CD4-positive, alpha-beta T cell treated with Interleukin-15 for 1 hour (primary cell): Measurements from ENCODE around the gene MOB3A.

ENCODE experiments used
- DNase-seq: peaks from one replicate; pipeline ENCODE4 v3.0.0-alpha.2; 2020

MOB3A gene

DNA sequence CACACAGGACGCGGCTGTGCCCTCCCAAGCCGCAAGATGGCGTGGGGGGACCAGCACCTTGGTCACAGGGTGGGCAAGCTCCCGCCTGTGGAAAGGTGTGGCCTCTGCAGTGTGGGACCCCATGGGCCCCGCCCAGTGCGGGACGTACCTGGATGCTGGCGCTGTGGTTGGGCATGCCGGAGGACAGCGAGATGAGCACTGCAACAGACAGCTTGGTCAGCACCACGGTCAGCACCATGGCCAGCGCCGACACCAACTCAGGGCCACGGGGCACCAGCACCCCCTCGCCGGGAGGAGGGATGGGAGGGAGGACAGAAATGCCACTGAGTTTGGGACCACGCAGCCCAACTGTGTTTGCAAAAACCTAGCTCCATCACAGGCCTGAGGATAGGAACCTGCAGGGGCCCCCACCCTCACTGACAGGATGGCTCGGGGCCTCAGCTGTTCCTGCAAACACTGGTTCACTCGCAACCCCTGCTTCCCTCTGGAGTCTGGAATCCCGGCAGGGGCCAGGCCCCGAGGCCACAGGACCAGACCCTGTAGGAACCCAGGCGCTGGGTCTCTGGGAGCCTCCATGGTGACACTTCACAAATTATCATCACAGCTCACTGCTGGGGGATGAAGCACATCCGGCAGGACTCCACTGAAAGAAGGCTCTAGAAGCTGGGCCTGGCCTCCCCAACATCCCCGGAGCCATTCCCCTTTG, 27.7 kb upstream of the MOB3A start:
- DNase-seq = no peak

DNA sequence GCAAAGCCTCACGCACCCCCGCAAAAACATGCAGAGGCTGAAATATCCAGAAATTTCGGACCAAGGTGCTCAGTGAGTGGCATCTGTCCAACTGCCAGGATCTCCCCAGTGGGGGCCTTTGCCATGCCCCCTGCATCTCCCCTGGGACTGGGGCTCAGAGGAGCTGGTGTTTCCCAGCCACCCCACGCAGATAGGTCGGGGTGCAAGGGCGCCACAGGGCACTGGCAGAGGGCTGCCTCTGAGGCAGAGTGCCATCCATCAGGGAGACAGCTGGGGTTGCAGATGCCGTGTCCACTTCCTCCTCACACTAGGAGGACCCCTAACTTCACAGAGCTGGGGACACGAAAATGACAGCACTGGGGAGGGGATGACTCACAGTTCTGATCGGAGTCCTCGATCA, 26.9 kb upstream of the MOB3A start:
- DNase-seq = no peak

DNA sequence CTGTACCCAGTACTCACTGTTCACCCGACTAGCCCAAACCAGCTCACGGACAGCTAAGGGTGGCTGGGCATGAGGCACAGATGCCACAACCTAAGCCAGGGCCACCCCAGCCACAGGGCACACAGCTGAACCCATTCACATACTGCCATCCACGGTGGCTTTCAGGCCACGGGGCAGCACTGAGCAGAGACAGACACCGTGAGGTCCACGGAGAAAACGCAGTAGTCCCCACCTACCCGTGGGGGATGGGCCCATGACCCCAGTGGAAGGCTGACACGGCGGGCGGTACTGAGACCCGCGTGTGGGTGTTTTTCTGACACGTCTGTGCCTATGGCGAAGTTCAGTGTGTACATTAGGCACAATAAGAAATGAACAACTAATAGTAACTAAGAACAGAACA, 26.1 kb upstream of the MOB3A start:
- no peak for DNase-seq

DNA sequence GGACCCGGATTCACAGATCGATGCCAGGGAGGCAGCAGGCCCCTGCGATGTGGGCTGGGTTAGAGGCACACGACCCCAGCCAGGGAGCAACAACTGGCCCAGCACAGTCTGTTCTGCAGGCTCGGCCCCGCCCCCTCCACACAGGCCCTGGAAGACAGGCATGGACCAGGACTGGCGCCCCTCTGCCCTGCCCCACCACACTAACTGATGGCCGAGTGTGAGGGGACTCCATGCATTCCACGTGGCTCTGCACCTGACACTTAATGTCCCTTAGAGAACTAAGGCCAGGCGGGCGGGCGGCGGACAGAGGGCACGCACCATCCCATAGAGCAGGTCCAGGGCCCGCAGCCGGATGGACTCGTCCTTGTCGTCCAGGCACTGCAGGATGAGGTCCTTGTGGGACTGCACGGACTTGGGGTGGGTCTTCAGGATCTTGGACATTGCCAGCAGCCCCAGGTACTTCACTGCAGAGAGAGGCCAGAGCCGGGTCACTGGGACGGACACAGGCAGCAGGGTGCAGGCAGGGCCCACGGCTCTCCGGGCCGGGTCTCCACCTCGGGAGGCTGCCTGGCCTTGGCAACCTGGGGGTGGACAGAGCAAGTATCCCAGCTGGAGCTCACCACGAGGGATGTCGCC, 25.4 kb upstream of the MOB3A start:
- DNase-seq = no peak

DNA sequence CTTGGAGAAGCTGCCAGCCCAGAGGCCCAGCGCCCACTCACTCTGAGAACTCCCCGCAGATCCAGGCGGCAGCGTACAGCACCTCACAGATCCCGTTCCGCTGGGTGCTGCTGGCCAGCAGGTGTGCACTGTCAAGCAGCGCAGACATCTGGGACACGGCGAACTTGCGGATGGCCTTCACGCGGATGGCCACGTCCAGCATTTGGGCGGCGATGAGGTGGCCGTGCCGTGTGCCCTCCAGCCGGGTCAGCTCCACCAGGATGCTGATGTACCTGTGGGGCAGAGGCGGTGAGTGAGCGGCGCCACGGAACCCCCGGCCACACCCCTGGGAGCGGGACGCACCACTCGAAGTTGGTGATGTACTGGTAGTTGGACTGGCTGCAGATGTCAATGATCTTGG, 24.7 kb upstream of the MOB3A start:
- DNase-seq = no peak

DNA sequence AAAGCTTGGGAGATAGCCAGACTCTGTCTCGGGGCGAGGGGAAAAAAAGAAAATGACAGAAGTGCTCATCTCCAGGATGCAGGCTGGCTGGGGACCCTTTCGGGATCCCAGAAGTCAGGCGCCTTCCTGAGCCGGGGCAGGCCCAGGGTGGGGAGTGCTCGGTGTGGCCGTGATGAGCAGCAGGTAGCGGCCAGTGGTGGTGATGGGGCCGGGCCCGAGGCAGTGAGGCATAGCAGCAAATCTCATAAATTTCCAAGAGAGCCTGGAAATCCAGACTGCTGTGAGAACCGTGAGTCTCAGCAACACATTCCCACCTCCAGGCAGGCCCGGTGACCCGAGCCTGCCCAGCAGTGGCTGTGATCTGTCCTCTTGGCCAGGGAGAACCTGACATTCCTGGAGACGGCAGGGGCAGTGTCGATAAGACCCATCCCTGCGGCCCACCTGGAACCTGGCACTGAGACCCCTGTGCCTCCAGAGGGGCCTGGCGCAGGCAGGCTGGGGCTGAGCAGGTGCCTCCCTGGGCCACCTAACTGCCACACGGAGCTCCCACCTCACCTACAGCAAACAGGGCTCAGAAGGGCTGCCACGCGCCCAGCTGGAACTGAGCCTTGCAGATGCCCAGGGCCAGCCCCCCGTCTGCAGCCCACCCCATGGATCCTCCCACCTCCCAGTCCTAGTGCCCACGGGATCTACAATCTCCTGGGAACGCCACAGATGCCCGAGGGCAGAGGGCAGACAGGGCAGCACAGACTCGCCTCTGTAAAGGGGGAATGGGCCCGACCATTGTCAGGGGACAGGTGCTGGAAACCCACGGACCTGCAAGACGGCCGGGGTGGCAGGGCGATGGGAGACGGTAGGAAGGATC, 24.0 kb upstream of the MOB3A start:
- DNase-seq = no peak

DNA sequence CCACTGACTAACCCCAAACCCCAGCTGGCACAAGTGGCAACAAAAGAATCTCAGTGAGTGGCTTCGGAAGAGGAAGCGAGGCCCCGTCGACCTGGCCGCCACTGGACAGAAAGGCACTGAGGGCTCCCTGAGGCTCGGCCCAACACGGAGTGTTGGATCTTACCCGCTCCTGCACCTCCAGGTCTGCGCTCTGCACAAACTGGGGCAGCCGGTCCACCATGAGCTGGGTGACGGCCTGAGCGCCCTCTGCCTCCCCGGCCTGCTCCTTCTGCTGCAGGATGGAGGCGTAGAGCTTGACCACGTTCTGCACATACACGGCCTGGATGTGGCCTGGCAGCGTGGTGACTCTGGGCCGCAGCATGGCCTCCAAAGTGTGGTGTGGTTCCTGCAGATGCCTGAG, 22.3 kb upstream of the MOB3A start:
- no peak for DNase-seq

DNA sequence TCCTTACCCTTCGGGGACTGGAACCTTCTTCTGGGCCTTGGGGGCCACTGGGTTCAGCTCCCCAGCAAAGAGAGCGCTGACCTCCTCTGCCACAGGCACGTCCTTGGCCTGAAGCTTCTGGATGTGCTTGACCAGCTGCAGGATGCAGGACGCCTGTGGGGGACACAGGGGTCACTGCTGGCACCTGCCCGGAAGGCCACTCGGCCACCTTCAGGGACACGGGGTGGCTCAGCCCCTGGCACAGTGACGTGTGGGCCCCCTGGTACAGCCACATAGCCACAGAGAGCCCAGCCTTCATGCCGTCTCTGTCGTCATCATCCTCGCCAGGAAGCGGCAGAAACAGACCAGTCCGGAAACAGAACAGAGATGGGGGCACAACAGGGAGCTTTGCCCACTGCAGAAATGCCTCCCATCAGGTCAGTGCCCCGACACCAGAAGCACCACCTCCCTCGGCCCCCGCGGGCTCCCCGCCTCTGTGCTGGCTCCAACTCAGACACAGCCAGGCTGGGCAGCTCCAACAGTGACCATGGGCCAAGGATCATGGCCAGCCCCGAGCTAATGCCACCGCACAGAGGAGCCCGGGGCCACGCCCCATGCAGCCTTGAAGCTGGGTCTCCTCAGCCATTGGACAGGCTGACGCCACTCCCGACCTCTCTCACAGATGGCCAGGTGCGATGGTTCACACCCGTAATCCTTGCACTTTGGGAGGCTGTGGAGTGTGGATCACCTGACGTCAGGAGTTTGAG, 21.3 kb upstream of the MOB3A start:
- no peak for DNase-seq

DNA sequence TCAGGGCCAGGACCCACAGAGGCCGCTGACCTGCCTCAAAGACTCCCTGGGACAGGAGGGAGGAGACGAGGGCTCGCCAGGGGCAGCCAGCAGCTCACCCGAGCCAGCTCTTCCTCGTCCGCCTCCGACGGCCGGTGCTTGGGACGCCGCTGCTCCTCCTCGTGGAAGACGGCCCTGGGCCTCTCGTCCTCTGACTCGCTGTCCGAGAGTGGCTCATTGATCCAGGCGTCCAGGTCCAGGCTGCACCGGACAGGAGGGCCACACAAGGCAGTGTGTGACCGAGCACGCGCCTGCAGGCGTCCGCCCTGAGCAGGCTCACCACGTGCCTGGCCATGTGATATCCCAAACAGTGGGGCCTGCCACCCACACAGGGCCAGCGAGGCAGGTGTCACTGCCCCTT, 20.4 kb upstream of the MOB3A start:
- no peak for DNase-seq

DNA sequence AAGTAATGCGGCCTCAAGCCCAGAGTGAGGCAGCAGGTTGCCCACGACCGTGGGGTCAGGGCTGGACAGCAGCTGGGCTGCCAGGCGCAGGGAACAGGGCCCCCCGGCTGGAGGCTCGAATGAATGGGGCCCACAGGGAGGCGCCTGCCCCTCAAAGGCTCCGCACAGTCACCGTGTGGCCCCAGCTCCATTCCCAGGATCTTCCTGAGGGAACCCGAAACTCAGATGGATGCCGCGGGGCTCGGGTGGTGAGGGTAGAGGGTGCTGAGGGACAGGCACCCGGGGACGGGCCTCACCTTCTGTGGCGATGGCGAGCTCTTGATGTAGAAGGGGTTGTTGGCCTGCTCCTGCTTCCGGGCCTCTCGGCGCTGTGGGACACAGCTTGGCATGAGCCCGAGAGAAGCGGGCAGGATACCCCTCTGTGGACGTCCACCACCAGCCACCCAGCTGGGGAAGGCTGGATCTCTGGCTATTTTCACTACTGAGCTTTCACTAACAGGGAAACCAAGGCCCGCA, 19.8 kb upstream of the MOB3A start:
- DNase-seq = no peak

DNA sequence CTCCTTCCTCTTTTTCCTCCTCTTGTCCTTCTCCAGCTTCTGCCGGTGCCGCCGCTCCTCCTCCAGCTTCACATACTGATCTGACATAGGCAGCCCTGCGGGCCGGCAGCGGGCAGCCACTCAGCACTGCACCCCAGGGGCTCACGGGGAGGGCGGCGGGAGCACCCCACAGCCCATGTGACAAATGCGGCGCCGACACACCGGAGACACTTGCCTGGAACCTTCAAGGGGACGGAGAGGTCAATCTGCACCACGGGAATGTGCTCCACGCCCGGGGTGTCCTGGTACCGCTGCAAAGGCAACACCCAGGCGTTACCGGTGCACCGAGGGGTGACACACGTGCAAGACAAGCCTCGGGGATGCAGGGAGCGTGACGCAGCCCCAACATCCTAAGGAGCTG, 19.2 kb upstream of the MOB3A start:
- no peak for DNase-seq

DNA sequence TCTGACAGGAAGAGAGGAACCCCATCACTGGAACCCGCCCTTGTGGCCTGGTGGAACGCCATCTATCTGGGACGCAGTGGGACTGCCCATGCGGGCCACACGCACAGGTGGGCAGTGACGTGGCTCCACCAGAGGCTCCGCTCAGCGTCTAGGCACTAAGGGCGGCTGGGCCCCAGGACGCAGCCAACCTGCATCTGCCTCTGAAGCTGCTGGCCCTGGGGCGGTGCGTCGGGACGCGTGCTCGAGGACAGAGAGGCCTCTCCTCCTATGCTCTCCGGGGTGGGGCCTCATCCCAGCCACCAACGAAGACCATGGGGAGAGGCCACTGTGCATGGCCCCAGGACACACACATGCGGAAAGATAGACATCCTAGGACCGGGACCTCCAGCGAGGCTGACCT, 18.7 kb upstream of the MOB3A start:
- DNase-seq = no peak

DNA sequence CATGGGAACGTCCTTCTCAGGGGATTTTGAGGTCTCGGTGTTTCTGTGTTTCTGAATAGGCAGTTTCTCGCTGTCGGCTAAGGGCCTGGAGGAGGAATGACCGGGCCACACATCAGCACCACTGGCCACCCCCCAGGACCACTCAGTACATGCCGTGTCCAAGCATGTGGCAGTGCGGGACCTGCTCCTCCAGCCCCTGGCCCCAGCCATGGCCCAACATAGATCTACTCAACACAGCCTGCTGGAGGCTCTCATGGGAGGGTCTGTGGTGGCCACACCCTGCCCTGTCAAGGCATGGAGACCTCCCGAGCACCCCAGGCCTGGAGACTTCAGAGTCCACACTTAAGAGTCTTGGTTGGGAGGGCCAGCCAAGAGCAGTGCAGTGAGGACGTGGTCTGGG, 18.1 kb upstream of the MOB3A start:
- no peak for DNase-seq

DNA sequence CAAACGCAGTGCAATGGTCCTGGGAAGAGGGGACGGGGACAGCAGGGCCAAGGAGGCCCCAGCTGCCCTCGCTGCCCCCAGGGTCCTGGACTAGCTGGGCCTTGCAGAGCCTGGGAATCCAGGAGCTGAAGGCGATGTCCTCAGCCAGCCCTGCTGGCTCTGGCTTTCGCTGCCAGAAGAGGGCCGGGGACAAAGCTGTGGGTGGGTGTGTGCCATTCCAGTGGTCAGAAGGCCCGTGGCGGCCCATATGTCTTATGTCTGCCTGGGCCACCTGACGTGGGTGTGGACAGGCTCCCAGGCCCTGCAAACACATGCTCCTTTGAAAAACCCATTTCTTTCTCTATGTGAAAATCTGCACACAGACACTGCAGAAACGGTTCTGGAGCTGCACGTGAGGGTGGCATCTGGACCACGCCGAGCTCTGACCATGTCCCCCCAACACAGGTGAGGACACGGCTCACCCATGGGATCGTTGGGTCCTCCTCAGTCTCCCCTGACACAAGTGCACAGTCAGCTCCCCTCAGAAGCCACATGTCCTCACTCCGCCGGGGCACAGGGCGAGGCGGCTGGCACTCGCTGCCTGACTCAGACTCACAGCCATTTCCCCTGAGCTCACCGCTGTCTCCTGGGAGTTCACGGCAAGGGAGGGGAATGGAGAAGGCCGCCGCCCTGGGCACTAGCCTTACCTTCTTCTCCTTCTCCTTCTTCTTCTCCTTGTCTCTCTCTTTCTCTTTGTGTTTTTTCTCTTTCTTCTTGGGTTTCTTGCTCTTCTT, 17.5 kb upstream of the MOB3A start:
- DNase-seq = no peak

DNA sequence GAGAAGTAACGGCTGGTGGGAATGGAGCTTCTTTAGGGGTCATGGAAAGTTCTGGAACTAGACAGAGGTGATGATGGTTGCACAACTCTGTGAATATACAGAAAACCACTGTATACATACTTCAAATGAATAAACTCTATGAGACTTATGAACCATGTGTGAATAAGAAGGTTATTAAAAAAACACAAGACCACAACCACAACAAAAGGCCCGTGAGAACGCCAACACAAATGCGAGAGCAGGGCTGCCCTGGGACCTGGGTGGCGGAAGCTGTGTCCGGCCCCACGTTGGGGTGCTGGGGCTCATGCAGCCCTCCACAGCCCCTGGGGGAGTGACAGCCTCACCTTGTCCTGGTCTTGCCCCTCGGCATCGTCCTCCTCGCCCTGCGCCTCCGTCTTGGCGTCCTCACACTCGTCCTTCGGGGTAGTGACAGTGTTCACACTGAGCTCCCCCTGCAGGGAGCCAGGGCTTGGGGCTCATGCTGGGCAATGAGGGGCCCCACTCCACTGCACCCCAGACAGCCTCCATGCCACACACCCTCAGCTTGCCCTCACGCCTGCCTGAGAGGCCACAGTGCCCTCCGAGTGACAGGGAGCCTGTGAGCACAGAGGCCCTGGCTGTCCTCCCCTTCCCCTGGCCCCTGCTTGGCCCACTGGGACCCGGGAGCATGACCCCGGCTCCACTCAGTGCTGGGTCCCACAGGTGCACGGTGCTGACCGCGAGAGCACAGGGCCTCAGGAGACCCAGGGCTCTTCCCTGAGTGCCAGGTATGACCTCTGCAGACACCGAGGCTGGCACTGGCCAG, 16.6 kb upstream of the MOB3A start:
- no peak for DNase-seq

DNA sequence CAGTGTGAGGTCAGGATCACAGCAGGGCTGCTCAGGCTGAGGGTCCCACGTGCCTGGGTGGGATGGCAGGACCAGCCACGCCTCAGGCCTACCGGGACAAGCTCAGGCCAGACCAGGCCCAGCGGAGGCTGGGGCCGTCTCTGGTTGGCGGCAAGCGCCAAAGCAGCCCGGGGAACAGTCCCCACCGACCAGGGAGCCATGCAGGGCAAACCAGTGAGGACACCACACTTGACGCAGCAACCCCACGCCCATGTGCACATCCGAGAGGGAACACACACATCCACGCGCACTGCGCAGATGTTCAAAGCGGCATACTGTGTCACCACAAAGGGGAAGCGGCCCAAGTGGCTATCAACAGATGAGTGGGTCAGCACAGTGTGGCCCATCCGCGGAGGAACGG, 15.8 kb upstream of the MOB3A start:
- no peak for DNase-seq

DNA sequence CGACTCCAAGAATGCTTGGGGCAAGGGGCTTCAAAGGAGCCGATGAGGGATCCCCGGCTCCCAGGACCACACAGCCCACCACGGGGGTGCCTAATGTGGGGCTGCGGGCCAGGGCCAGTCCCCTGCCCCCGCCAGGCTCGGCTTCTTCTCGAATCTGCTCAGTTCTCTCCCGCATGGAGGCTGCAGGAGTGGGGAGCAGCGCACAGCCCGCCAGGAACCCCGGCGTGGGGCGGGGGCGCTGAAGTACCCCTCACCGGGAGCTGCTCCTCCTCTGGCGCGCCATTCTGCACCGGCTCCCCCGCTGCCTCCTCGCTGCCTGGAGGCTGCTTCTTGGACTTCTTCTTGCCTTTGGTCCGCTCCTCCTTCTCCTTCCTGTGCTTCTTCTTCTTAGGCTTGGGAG, 15.3 kb upstream of the MOB3A start:
- DNase-seq = no peak

DNA sequence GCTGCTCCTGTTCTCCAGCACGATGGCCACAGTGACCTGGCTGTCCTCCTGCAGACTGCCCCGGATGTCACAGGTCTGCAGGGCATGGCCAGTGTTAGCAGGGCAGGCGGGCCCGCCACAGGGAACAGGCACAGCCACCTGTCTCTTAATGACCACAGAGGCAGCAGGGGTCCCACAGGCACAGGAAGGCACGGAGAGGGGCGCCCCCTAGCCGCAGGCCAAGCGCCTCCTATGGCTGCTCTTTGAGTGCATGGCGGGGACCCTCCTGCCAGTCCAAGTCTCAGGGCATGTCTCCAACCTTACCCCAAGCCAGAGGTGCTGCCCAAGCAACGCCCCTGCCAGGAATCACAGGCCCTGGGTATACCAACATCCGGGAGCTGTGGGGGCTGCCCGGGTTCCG, 14.7 kb upstream of the MOB3A start:
- DNase-seq = no peak

DNA sequence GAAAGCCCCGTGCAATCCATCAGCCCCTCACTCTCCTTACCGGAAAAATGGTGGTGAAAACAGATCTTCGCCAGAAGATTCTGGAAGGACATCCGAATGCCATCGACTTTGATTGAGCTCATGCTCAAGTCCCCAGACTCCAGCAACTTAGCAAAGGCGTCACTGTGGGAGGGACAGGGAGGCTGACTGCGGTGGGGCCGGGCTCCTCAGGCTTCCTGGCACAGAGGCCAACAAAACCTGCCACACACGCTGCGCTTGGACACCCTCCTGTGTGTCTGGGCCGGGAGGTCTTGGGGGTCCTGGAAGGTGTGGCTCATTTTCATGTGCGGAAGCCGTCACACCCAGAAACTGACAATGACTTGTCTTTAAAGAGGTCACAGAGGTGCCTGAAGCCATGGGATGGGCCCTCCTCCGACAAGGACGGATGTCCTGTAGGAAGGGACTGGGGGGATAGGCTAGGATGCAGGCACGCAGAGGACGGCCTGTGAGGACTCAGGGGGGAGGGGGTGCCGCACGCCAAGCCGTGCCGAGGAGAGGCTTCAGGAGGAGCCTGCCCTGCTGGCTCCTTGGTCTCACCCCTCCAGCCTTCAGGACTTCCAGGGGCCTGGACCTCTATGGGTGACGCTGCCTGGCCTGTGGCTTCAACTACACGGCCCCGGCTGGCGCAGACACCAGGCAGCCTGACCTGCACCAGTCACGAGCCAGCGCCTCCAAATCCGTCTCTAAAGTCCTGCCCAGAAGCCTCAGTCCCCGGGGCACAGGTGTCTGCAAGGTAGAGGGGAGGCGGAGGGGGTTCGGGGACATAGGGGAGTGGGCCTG, 13.1 kb upstream of the MOB3A start:
- DNase-seq = no peak

DNA sequence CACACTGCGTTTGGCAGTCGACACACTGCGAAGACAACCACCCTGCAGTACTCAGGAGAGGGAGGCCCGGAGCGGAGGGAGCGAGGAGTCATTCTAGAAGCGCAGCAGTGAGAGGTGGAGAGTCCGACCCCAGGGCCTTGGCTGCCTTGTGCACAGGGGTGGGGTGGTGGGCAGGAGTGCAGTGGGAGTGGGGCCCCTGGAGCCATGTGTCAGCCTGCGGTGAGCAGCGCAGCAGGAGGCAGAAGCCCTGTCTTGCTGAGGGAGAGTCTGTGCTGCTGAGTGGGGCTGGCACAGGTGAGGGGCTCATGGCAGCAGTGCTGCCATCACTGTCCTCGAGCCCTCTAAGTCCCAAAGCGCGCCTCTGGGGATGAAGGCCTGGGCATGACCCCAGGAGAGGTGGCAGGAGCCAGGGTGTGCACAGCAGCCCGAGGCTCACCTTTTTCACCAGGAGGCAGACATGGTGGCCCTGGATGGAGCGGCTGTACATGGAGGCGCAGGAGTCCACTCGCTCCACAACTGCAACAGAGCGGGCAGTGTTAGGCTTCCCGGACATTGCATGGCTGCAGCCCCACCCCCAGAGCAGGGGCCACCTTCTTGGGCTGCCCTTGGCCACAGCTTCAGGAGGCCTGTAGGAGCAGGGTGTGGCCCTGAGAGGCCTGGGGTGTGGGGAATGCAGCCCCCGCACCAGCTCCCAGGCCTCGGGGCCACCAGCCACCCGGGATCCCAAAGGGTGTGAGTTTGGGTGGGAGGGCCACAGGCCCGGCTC, 12.3 kb upstream of the MOB3A start:
- no peak for DNase-seq
